Caco-2 (cell line): Measurements from ENCODE around the gene KCNT2. TPM values are rescaled to one million over a fixed set of nuclear protein-coding genes. Genes with fewer than 3 reads are reported as not detected.

Source experiments
- BruUV-seq: library from RNA; stranded (reverse); fragments of 400-500 nt; replicated peaks from 2 replicates; lab custom pipeline; 2021; lab: Mats Ljungman, UMichigan
- CTCF ChIA-PET: fragments of 300-600 bp; sonication (Branson Sonifier 250); formaldehyde crosslinking; loops from one replicate; lab custom pipeline; 2022; ENCODE audit warnings: antibody characterized with exemption; lab: Charles Lee
- POLR2A ChIA-PET: fragments of 300-600 bp; sonication (Branson Sonifier 250); formaldehyde crosslinking; loops from one replicate; lab custom pipeline; 2022; ENCODE audit warnings: antibody characterized with exemption; lab: Charles Lee
- DNase-seq, 2 experiments: peaks; one replicate each; pipeline versions ENCODE4 v3.0.0 to v3.0.0-alpha.2; 2020 to 2022
- H3K27me3 ChIP-seq: replicated peaks from 2 replicates; pipeline ENCODE4 v1.6.0; 2011; ENCODE audit warnings: low read length; ENCODE audit not compliant: control insufficient read depth, insufficient read depth
- H3K36me3 ChIP-seq: 2 replicates; pipeline ENCODE4 v1.5.1; 2011; ENCODE audit warnings: low read length; ENCODE audit not compliant: control insufficient read depth, insufficient read depth
- H3K4me1 ChIP-seq: fragments of 250-450 bp; sonication (Bioruptor Pico); 2 replicates; pipeline ENCODE4 v1.5.1; 2020; ENCODE audit warnings: mild to moderate bottlenecking
- H3K4me3 ChIP-seq: 2 replicates; pipeline ENCODE4 v1.5.1; 2011; ENCODE audit warnings: low read depth, mild to moderate bottlenecking, control low read depth, low read length
- H3K9me3 ChIP-seq: fragments of 250-450 bp; sonication (Bioruptor Pico); 2 replicates; pipeline ENCODE4 v1.5.1; 2020; ENCODE audit warnings: mild to moderate bottlenecking, moderate library complexity
- H3K27ac Mint-ChIP-seq: one replicate; pipeline ENCODE4 v1.8.0; 2022; ENCODE audit warnings: mixed read lengths; ENCODE audit not compliant: unreplicated experiment
- H3K27me3 Mint-ChIP-seq: one replicate; pipeline ENCODE4 v1.8.0; 2022; ENCODE audit warnings: mixed read lengths; ENCODE audit not compliant: insufficient read depth, unreplicated experiment
- H3K36me3 Mint-ChIP-seq: one replicate; pipeline ENCODE4 v1.8.0; 2022; ENCODE audit warnings: mild to moderate bottlenecking, mixed read lengths; ENCODE audit not compliant: insufficient read depth, unreplicated experiment
- H3K4me1 Mint-ChIP-seq: one replicate; pipeline ENCODE4 v1.8.0; 2022; ENCODE audit warnings: low read depth, mixed read lengths; ENCODE audit not compliant: unreplicated experiment
- H3K4me3 Mint-ChIP-seq: one replicate; pipeline ENCODE4 v1.8.0; 2022; ENCODE audit warnings: mild to moderate bottlenecking, moderate library complexity, mixed read lengths; ENCODE audit not compliant: unreplicated experiment
- H3K9me3 Mint-ChIP-seq: one replicate; pipeline ENCODE4 v1.8.0; 2022; ENCODE audit warnings: mixed read lengths; ENCODE audit not compliant: unreplicated experiment
- intact Hi-C: fragments of 100-400 bp; cut with micrococcal nuclease; formaldehyde crosslinking; loops from one replicate; pipeline ENCODE4 v1.10.0; 2022; ENCODE audit not compliant: unreplicated experiment
- total RNA-seq: library from RNA; stranded (reverse); gene quantifications from 2 replicates; pipeline ENCODE4 v1.2.3, GENCODE V29; 2022
- TF ChIP-seq, protein P1 (sequence below), 2 experiments: fragments of 200-600 bp in 1 of 2; IDR thresholded peaks; 1 replicate in 1 of 2; 2 replicates in 1 of 2; pipeline versions ENCODE4 v1.5.1 to v1.8.0; 2011 to 2022; ENCODE audit warnings: antibody characterized with exemption in 1 of 2, control low read depth in 1 of 2, inconsistent platforms in 1 of 2, low read depth in 1 of 2, low read length in 1 of 2, mild to moderate bottlenecking in 1 of 2, moderate library complexity in 1 of 2; ENCODE audit not compliant: insufficient read depth in 1 of 2, severe bottlenecking in 1 of 2, unreplicated experiment in 1 of 2

The KCNT2 gene
- total RNA-seq, 1 experiment from 2014 or later: not detected

DNA sequence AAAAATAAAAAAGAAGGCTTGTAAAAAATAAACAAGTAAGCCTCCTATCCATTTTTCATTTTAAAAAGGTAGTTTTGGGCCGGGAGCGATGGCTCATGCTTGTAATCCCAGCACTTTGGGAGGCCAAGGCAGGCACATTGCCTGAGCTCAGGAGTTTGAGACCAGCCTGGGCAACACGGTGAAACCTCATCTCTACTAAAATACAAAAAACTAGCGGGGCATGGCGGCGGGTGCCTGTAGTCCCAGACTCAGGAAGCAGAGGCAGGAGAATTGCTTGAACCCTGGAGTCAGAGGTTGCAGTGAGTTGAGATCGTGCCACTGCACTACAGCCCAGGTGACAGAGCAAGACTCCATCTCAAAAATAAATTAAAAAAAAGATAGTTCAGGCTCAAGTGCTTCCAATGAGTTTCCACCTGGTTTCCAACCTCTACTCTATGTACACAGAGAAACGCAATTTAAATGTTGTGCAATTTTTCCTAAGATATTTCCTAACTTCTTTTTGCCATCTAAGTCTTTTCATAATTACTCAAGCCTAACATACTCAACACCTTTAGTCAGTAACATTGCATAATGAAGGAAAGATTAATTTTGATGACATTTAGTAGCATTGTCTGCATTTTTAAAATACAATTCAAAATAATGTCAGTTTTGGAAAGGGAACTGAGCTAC is 106.3 kb downstream of the KCNT2 start:
- ChIA-PET POLR2A (no interaction called here), CTCF (no interaction called here)
- intact Hi-C loops: no loop called here
- no peak overlapping the region for H3K4me3 ChIP-seq
- Mint-ChIP-seq H3K9me3 (no peaks in the 10 kb centered on the region), H3K4me1 (no peaks in the 10 kb centered on the region), H3K36me3 (no peaks in the 10 kb centered on the region), H3K27me3 (no peaks in the 10 kb centered on the region), H3K4me3 (no peak overlapping the region), H3K27ac (no peak overlapping the region)
- no peaks in the 10 kb centered on the region for H3K27me3 ChIP-seq
- no TSS peak for BruUV-seq
- no peaks in the 10 kb centered on the region for H3K9me3 ChIP-seq
- no peak for DNase-seq
- TF ChIP-seq, protein P1, sequence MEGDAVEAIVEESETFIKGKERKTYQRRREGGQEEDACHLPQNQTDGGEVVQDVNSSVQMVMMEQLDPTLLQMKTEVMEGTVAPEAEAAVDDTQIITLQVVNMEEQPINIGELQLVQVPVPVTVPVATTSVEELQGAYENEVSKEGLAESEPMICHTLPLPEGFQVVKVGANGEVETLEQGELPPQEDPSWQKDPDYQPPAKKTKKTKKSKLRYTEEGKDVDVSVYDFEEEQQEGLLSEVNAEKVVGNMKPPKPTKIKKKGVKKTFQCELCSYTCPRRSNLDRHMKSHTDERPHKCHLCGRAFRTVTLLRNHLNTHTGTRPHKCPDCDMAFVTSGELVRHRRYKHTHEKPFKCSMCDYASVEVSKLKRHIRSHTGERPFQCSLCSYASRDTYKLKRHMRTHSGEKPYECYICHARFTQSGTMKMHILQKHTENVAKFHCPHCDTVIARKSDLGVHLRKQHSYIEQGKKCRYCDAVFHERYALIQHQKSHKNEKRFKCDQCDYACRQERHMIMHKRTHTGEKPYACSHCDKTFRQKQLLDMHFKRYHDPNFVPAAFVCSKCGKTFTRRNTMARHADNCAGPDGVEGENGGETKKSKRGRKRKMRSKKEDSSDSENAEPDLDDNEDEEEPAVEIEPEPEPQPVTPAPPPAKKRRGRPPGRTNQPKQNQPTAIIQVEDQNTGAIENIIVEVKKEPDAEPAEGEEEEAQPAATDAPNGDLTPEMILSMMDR (IDR thresholded peaks at IDR 0.05; ENCODE audit: insufficient read depth in 1 of 2, low read depth in 1 of 2, low read length in 1 of 2, severe bottlenecking in 1 of 2, unreplicated experiment in 1 of 2): no peak
- H3K36me3 ChIP-seq: no peaks in the 10 kb centered on the region
- H3K4me1 ChIP-seq: no peaks in the 10 kb centered on the region

DNA sequence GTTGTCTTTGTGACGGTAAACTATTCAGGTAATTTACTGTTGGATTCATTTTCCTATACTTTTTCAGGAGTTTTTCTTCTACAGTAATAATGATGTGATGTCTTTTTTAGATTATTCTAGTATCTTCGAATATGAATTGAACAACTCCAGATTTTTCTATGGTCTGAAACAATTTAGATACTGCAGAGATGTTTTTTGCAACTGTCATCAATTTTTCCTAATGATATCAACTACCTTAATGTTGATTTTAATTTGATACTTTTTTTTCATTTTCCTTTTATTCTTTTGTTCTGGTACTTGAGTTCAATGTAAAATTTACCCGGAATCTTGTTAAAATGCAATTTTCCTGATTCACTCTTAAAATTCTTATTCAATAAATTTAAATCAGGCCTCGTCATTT is 110.4 kb downstream of the KCNT2 start:
- H3K4me1 Mint-ChIP-seq: no peaks in the 10 kb centered on the region
- TF ChIP-seq, protein P1 (IDR thresholded peaks at IDR 0.05; ENCODE audit: insufficient read depth in 1 of 2, low read depth in 1 of 2, low read length in 1 of 2, severe bottlenecking in 1 of 2, unreplicated experiment in 1 of 2): no peak
- Histone ChIP-seq H3K4me3 (no peak overlapping the region), H3K4me1 (no peaks in the 10 kb centered on the region), H3K9me3 (no peaks in the 10 kb centered on the region), H3K36me3 (no peaks in the 10 kb centered on the region), H3K27me3 (no peaks in the 10 kb centered on the region)
- no peaks in the 10 kb centered on the region for H3K9me3 Mint-ChIP-seq
- no TSS peak for BruUV-seq
- H3K4me3 Mint-ChIP-seq: no peak overlapping the region
- H3K27ac Mint-ChIP-seq: no peak overlapping the region
- no peaks in the 10 kb centered on the region for H3K27me3 Mint-ChIP-seq
- no peaks in the 10 kb centered on the region for H3K36me3 Mint-ChIP-seq
- ChIA-PET CTCF (no interaction called here), POLR2A (no interaction called here)
- intact Hi-C loops: no loop called here
- no peak for DNase-seq

DNA sequence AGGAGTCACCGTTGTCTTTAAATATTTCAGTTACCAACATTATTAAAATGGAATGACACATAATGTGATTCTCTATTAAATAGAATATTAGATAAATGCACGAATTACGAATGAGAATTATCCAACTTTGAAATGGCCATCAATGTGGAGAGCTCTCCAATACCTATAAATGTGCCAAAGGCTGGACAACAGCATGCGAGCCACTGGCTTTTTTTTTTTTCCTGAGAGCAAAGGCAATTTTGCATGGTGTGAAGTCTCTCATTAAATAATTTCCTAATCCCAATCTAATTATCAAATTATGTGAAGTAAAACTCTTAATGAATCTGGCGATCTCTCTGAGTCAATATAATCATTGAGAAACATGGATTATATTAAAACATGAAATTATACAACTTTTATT is 113.5 kb downstream of the KCNT2 start:
- no peak overlapping the region for H3K4me3 Mint-ChIP-seq
- Histone ChIP-seq H3K27me3 (no peaks in the 10 kb centered on the region), H3K4me3 (no peak overlapping the region), H3K9me3 (no peaks in the 10 kb centered on the region), H3K4me1 (no peaks in the 10 kb centered on the region), H3K36me3 (no peaks in the 10 kb centered on the region)
- no TSS peak for BruUV-seq
- H3K4me1 Mint-ChIP-seq: no peaks in the 10 kb centered on the region
- ChIA-PET CTCF (interaction anchor here (0.6 kb wide), 1 partner anchor 641 kb away, joined by 12 read pairs; no protein-coding TSS in a partner anchor), POLR2A (no interaction called here)
- H3K9me3 Mint-ChIP-seq: no peaks in the 10 kb centered on the region
- H3K36me3 Mint-ChIP-seq: no peaks in the 10 kb centered on the region
- intact Hi-C loops: no loop called here
- TF ChIP-seq, protein P1 (IDR thresholded peaks at IDR 0.05; ENCODE audit: insufficient read depth in 1 of 2, low read depth in 1 of 2, low read length in 1 of 2, severe bottlenecking in 1 of 2, unreplicated experiment in 1 of 2): no peak
- no peak for DNase-seq
- H3K27me3 Mint-ChIP-seq: no peaks in the 10 kb centered on the region
- no peak overlapping the region for H3K27ac Mint-ChIP-seq
